Stomach (tissue), 9 donors: Measurements from ENCODE around the gene DNAH3. TPM values are rescaled to one million over a fixed set of nuclear protein-coding genes. Genes with fewer than 3 reads are reported as not detected.
A peak's percentile ranks its signal among the peaks of the same experiment; 100 is the strongest.

Experiments
- DNase-seq, 2 donors: peaks; one replicate each; pipeline versions ENCODE4 v3.0.0 to v3.0.0-alpha.2; 2013 to 2019
- H3K27ac ChIP-seq, 5 donors: fragments of 200-600 bp in 4 of 5; sonication (generic) in 4 of 5; one replicate each; pipeline ENCODE4 v1.5.1; 2013 to 2019; ENCODE audit warnings: mild to moderate bottlenecking in 1 of 5, moderate library complexity in 1 of 5
- H3K27me3 ChIP-seq, 3 donors: fragments of 200-600 bp; sonication (generic); one replicate each; pipeline ENCODE4 v1.5.1; 2017 to 2019; ENCODE audit warnings: mixed run types in 1 of 3
- H3K36me3 ChIP-seq, 4 donors: fragments of 200-600 bp; sonication (generic); 1 replicate in 3 of 4; 2 replicates in 1 of 4; pipeline ENCODE4 v1.5.1; 2016 to 2019
- H3K4me1 ChIP-seq, 4 donors: fragments of 200-600 bp; sonication (generic); one replicate each; pipeline ENCODE4 v1.5.1; 2016 to 2019
- H3K4me3 ChIP-seq, 4 donors: fragments of 200-600 bp; sonication (generic) in 3 of 4; one replicate each; pipeline ENCODE4 v1.5.1; 2016 to 2019; ENCODE audit warnings: mild to moderate bottlenecking in 1 of 4
- H3K9me3 ChIP-seq, 4 donors: fragments of 200-600 bp; sonication (generic); one replicate each; pipeline ENCODE4 v1.5.1; 2016 to 2019
- EP300 ChIP-seq: sonication (generic); formaldehyde crosslinking; IDR thresholded peaks from one replicate; pipeline ENCODE4 v1.6.1; 2017; ENCODE audit warnings: antibody characterized with exemption
- POLR2A ChIP-seq, 4 donors: fragments of 450-650 bp; IDR thresholded peaks; one replicate each; pipeline ENCODE4 v1.6.1; 2016; ENCODE audit warnings: antibody characterized with exemption in 4 of 4, control low read depth in 2 of 4, mild to moderate bottlenecking in 1 of 4, moderate library complexity in 1 of 4
- POLR2AphosphoS5 ChIP-seq, 3 donors: sonication (generic); formaldehyde crosslinking; IDR thresholded peaks; one replicate each; pipeline ENCODE4 v1.6.1; 2016; ENCODE audit warnings: antibody characterized with exemption in 3 of 3
- WGBS, 5 donors: extraction: QIAGEN DNeasy Blood & Tissue Kit in 3 of 5; methylation state at CpG; one replicate each; pipeline versions ENCODE4 v1.1.5 to v1.1.7; 2013 to 2018; 5-methylcytosine and 5-hydroxymethylcytosine counted together
- intact Hi-C: fragments of 100-400 bp; cut with DNase I; formaldehyde crosslinking; loops from one replicate; pipeline ENCODE4 v1.15.1; 2023; ENCODE audit warnings: low total_unique reads
- polyA plus RNA-seq, 3 donors: library from polyadenylated mRNA; stranded (reverse); fragments of 200-250 nt; gene quantifications; one replicate each; pipeline ENCODE4 v1.2.3, GENCODE V29; 2013
- total RNA-seq, 5 donors: library from RNA; depleted of rRNA; stranded (reverse); fragments of >200 nt; gene quantifications; one replicate each; pipeline versions ENCODE4 v1.1.0 to v1.2.3, GENCODE V29; 2014 to 2016
- TF ChIP-seq, protein P1 (sequence below), 7 experiments: fragments of 450-650 bp in 4 of 7; fragments of 200-600 bp in 3 of 7; sonication (generic) in 3 of 7; IDR thresholded peaks; one replicate each; pipeline ENCODE4 v1.5.1; 2016 to 2019; ENCODE audit warnings: antibody characterized with exemption in 7 of 7, control low read depth in 2 of 7, mild to moderate bottlenecking in 1 of 7
- donor health status: healthy with polysubstance abuse.
- donor health status: Bipolar disorder and iron deficiency.
- donor health status: healthy.

Gene DNAH3
- total and polyA plus RNA-seq, 8 donors, result 0.10 to 8.7 (median 0.18) TPM; not detected in 5

- H3K4me1 ChIP-seq, result no peaks in the 10 kb centered on the region
- TF ChIP-seq, protein P1, sequence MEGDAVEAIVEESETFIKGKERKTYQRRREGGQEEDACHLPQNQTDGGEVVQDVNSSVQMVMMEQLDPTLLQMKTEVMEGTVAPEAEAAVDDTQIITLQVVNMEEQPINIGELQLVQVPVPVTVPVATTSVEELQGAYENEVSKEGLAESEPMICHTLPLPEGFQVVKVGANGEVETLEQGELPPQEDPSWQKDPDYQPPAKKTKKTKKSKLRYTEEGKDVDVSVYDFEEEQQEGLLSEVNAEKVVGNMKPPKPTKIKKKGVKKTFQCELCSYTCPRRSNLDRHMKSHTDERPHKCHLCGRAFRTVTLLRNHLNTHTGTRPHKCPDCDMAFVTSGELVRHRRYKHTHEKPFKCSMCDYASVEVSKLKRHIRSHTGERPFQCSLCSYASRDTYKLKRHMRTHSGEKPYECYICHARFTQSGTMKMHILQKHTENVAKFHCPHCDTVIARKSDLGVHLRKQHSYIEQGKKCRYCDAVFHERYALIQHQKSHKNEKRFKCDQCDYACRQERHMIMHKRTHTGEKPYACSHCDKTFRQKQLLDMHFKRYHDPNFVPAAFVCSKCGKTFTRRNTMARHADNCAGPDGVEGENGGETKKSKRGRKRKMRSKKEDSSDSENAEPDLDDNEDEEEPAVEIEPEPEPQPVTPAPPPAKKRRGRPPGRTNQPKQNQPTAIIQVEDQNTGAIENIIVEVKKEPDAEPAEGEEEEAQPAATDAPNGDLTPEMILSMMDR (IDR thresholded peaks at IDR 0.05), result peak in 5 of 7 experiments; percentile 35 to 75 (median 63)
- no peak for TF ChIP-seq EP300
- TF ChIP-seq POLR2AphosphoS5 (IDR thresholded peaks at IDR 0.05), result no peak
- TF ChIP-seq POLR2A (IDR thresholded peaks at IDR 0.05), result no peak
- no peak overlapping the region for H3K27ac ChIP-seq
- H3K36me3 ChIP-seq, result no peaks in the 10 kb centered on the region
- peak; percentile 71 to 76 for DNase-seq
- no peak overlapping the region for H3K4me3 ChIP-seq
- no peaks in the 10 kb centered on the region for H3K27me3 ChIP-seq
- no peaks in the 10 kb centered on the region for H3K9me3 ChIP-seq
- intact Hi-C loops, result loop anchor here (10.0 kb wide), 1 partner anchor 289 kb away; no protein-coding TSS in a partner anchor
- 29 to 33% (median 32%) methylated on average over 6 of the region's 6 CpGs for WGBS, 5 donors
These were observed 66.8 kb downstream of the DNAH3 start for GRCh38 chr16:21083729-21084268.

- WGBS, 5 donors, result 21 to 44% (median 32%) methylated on average over 8 of the region's 8 CpGs
- TF ChIP-seq POLR2AphosphoS5 (IDR thresholded peaks at IDR 0.05) (no peak), EP300 (no peak), POLR2A (IDR thresholded peaks at IDR 0.05) (no peak)
- TF ChIP-seq, protein P1 (IDR thresholded peaks at IDR 0.05), result no peak
These were observed 69.3 kb downstream of the DNAH3 start for GRCh38 chr16:21081329-21081728.

GRCh38 chr16:21078563-21078962 is 72.1 kb downstream of the DNAH3 start:
- TF ChIP-seq POLR2A (IDR thresholded peaks at IDR 0.05) (no peak), POLR2AphosphoS5 (IDR thresholded peaks at IDR 0.05) (no peak), EP300 (no peak)
- TF ChIP-seq, protein P1 (IDR thresholded peaks at IDR 0.05), result no peak
- Histone ChIP-seq H3K27me3 (no peaks in the 10 kb centered on the region), H3K4me3 (no peak overlapping the region), H3K9me3 (no peaks in the 10 kb centered on the region), H3K4me1 (no peaks in the 10 kb centered on the region), H3K27ac (no peak overlapping the region), H3K36me3 (no peaks in the 10 kb centered on the region)
- no peak for DNase-seq
- intact Hi-C loops, result no loop called here

More at GRCh38 chr16:21081329-21081728, 69.3 kb downstream of the DNAH3 start:
- no peaks in the 10 kb centered on the region for H3K4me1 ChIP-seq
- H3K27ac ChIP-seq, result no peak overlapping the region
- no peaks in the 10 kb centered on the region for H3K9me3 ChIP-seq
- DNase-seq, result no peak
- intact Hi-C loops, result loop anchor here (10.0 kb wide), 1 partner anchor 287 kb away; no protein-coding TSS in a partner anchor
- no peak overlapping the region for H3K4me3 ChIP-seq
- H3K36me3 ChIP-seq, result no peaks in the 10 kb centered on the region
- H3K27me3 ChIP-seq, result no peaks in the 10 kb centered on the region

- H3K9me3 ChIP-seq, result no peaks in the 10 kb centered on the region
- WGBS, 5 donors, result 72 to 86% (median 79%) methylated on average over 3 of the region's 3 CpGs
- no peaks in the 10 kb centered on the region for H3K4me1 ChIP-seq
- no peak overlapping the region for H3K27ac ChIP-seq
- no peak overlapping the region for H3K4me3 ChIP-seq
- intact Hi-C loops, result no loop called here
- no peaks in the 10 kb centered on the region for H3K27me3 ChIP-seq
- DNase-seq, result peak in 1 of 2 donors; percentile 21
- TF ChIP-seq EP300, result no peak
- no peak for TF ChIP-seq POLR2AphosphoS5 (IDR thresholded peaks at IDR 0.05)
- no peak for TF ChIP-seq POLR2A (IDR thresholded peaks at IDR 0.05)
- TF ChIP-seq, protein P1 (IDR thresholded peaks at IDR 0.05), result no peak
- no peaks in the 10 kb centered on the region for H3K36me3 ChIP-seq
These were observed 74.3 kb downstream of the DNAH3 start for GRCh38 chr16:21076186-21076883.
